RCC 7860 (cell line): ENCODE results near the gene SHISAL1.

ENCODE experiments used
- DNase-seq: peaks from one replicate; pipeline ENCODE4 v3.0.0-alpha.2; 2015; ENCODE audit warnings: low spot score
- FAIRE-seq: peaks from 2 replicates; lab custom pipeline; 2012; peaks lifted over from hg19 to GRCh38; lab: Jason Lieb, UNC

The SHISAL1 gene

DNA sequence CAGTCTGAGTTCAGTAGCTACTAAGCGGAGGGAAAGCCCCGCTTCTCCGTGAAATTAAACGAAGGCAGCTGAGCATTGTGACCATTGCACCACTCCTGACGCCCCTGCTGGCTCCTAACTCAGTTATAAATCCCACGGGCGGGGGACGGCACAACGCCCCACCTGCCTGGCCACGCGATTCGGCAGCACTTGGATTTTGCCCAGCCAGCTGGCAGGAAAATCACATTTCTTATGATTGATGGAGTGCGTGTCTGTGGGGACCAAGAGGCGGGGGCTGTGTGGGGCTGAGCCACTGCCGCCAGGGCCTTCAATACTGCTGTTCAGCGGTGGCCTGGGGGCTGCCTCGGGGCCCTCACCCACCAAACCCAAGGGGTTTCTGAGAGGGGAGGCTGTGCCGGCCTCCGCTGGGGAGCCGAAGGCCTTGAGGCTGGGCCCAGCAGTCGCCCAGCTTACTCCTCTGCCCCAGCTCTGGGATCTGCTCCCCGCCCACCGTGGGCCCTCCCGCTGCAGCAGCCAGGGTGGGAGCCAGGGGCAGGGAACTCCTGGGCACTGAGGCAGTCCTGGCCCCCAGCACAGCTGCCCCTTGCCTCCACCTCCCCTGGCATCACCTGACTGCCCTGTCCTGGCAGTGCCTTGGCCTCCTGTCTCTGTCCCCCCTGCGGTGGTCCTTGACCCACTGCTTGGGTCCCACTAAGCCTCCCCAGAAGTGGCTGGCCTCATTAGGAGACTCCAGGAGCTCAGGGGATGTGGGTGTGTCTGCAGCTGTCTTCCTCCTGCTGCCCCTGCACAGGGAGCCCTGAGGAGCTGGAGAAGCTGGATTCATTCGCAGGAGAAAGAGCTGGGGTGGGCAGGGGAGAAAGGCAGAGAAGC, 30.7 kb downstream of the SHISAL1 start:
- FAIRE-seq (no peak), DNase-seq (no peak)

DNA sequence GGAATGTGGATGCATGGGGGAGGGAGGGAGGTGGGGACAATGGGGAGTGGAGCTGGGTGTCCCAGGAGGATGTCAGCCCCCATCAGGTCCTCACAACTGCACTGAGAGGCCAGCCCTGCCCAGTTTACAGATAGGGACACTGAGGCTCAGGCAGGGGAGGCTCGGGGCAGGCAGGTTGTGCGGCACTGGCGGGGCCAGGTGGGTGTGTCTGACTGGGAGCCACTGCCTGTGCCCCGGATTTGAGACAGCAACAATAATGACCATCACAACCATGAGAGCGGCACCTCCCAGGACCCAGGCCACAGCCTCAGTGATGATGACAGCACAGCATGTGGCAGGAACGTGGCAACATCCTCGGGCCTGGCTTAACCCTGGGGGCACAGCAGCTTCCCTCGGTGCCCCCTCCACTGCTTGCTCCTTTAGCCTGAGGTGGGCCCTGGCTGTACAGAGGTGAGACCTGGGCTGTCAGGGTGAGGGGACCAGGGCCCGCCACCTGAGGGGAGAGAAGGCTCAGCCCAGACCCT, 32.0 kb downstream of the SHISAL1 start:
- DNase-seq (no peak), FAIRE-seq (no peak)

DNA sequence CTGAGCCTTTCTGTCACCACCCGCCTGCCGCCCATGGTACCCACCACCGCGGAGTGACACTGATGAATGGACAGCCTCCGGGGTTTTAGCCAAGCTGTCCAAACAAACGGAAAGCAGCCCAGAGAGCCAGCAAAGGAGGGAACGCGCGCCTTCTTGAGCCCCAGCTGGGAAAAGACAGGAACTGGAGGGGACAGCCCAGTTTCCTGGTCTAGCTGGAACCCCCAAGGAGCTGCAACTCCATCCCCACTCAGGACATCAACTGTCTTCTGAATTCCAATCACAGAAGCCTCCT, 33.7 kb downstream of the SHISAL1 start:
- FAIRE-seq: no peak
- DNase-seq: no peak

DNA sequence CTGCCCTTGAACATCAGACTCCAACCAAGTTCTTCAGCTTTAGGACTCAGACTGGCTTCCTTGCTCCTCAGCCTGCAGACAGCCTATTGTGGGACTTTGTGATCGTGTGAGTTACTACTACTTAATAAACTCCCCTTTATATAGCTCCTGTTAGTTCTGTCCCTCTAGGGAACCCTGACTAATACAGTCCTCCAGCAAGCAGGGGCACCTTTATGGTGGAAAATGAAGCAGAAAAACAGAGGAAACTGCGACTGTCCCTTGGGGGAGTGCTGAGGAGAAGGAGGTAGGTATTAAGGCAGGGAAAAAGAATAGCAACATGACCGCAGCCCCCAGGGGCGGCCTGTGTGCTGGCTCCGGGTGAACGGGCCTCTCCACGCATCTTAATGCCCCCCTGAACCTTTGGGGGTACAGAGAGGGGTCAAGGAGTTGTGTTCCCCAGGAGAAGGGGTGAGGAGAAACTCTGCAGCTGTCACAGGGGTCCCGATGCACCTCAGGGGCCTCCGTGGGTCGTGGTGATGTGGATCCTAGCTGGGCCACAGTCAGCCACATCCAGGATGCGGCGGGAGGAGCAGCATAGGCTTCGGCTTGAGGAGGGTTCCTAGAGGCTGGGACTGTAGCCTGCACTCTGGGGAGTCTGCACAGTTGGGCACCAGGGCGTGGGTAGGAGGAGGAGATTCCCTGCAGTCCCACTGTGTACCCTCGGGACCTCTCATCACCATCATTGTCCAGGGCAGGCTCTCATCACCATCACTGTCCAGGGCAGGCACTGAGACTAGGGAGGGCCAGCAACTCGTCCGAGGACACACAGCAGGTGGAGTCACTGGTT, 34.3 kb downstream of the SHISAL1 start:
- no peak for DNase-seq
- FAIRE-seq: no peak

DNA sequence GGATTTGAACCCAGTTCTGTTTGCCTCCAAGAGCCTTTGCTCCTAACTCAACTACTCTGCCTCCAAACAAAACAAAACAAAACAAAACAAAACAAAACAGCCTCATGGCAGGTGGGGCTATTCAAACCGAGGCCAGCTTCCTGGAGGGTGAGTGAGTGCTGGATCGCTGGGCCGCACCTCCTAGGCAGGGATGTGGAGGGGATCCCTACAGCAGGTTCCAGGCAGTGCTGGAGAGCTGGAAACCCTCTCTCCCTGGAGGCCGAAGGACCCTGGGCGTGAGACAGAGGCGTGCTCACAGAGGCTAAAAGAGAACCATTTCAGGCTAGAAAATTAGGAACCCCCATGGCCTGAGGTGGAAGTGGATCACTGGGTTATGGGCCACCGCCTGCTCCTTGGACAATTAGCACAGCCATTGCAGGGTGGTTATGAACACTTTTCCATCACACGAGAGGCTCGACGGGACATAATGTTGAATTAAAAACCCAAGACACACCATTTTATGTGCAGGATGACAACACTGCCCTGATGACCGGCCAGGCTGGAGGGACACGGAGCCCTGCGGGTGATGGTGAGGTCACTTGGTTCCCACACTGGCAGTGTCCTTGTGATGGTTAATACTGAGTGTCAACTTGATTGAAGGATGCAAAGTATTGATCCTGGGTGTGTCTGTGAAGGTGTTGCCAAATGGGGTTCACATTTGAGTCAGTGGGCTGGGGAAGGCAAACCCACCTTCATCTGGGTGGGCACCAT, 35.2 kb downstream of the SHISAL1 start:
- no peak for FAIRE-seq
- DNase-seq: no peak

DNA sequence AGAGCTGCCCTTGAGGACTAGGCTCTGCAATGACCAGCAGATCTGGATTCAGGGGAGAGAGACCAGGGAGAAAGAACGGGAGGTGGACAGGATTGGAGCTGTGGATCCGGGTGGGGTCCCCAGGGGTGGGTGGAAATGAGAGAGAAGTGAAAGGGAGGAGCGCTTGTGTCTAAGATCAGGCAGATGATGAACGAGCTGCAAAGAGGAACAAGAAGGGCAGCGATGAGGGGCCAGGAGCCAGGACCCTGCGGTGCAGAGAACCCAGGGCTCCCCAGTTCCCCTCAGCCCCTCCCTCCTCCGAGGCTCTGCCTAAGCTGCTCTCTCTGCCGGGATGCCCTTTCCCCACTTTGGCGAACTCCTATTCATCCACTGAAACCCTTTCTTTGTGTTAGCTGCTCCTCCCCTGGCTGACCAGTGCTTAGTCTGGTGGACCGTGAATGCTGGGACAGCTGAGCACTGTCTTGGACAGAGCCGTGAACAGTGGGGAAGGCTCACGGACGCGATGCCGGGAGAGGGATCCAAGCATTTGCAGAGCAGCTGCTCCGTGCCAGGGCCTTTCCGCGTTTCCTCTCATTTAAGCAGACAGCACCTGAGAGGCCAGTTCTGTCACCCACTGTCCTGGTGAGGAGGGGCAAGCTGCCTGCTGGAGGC, 35.9 kb downstream of the SHISAL1 start:
- FAIRE-seq: no peak

DNA sequence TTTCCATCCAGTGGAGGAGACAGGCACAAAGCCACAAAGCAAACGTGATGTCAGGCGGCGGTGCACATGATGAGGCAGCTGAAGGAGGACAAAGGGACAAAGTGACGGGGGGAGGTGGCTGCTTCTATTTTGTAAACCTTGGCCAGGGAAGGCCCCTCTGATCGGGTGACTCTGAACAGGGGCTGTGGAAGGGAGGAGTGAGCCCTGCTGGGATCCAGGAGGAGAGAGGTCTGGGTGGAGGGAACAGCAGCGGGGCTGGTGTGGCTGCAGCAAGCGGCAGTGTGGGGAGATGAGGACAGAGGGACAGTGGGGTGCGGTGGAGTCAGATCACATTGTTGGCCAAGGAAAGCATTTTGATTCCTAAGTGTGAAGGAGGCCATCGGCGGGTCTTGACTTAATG, 36.7 kb downstream of the SHISAL1 start:
- FAIRE-seq: no peak
- no peak for DNase-seq

More for the DNA sequence above, 35.9 kb downstream of the SHISAL1 start:
- no peak for DNase-seq

DNA sequence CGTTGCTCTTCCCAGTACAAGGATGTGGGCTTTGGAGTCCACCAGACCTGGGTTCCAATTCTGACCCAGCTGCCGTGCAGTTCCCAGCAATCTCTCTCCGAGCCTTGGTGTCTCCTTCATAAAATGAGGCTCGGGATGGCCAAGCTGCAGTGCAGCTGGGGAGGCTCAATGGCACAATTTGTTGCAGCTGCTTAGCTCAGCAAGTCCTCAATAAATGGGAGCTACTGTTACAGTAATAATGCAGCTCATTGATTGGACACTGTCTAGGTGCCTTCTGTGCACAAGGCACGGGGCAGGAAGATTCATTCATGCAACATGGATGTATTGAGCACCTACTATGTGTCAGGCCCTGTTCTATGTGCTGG, 37.1 kb downstream of the SHISAL1 start:
- DNase-seq: no peak
- no peak for FAIRE-seq

DNA sequence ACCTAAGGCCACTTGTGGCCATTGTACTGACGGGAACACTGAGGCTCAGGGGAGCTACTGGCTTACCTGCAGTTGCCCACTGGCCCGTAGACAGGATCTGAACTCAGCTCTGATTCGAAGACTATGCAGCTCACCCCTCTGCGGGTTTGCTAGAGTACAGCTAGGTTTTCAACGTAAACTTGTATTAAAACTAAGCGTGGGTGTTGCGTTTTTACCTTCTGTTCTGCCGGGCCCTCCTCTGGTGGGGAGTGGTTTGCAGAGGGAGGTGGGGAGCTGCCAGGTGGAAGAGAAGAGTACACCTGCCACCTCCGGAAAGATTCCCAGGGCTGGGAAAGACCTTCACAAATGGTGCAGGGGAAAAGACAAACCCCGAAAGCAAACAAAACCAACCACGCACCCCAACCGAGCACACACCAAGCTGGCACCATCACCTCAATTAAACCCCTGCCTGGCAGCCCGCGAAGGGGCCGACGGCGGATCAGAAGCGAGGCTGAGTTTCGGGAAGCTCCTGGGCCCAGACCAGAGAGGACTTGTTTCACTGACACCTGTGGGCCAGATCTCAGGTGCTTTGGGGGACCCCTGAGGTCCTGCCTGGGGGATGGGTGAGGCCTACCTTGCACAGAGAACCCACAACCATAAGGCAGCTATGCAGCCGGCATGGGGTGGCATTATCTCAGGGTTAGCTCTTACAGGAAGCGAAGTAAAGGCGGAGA, 37.7 kb downstream of the SHISAL1 start:
- DNase-seq: no peak
- FAIRE-seq: no peak

DNA sequence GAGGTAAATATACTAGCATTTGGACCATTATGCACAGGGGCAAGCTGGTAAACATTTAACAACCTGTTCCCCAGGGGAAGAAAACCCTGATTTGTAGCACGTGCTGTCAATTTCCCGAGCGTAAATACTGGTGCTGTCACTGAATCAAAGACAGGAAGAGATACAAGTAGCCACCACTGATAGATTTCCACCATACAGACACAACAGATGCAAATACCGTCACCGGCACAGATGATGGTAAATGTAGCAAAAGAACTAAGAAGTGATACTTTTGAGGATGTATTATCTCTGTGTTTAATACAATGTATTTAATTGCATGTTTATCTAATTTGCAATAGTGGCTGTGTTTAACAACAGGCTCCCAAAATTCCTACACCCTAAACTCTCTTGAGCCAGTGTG, 39.6 kb downstream of the SHISAL1 start:
- DNase-seq (no peak), FAIRE-seq (no peak)

DNA sequence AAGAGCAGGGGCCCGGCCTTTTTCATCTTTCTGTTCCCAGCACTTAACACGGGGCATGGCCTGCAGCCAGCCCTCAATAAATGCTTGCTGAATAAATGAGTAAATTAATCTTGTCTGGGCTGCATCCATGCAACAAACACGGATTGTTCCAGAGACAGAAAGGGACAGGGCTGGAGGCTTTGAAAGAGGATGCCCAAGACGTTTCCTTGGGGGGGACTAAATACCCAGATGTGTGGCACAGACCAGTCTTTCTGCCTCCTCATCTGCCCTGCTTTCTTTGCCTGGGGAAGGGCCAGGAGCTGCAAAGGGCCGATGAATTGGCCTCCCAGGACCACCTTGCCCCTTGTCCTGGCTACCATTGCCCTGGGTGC, 40.4 kb downstream of the SHISAL1 start:
- DNase-seq (no peak), FAIRE-seq (no peak)

DNA sequence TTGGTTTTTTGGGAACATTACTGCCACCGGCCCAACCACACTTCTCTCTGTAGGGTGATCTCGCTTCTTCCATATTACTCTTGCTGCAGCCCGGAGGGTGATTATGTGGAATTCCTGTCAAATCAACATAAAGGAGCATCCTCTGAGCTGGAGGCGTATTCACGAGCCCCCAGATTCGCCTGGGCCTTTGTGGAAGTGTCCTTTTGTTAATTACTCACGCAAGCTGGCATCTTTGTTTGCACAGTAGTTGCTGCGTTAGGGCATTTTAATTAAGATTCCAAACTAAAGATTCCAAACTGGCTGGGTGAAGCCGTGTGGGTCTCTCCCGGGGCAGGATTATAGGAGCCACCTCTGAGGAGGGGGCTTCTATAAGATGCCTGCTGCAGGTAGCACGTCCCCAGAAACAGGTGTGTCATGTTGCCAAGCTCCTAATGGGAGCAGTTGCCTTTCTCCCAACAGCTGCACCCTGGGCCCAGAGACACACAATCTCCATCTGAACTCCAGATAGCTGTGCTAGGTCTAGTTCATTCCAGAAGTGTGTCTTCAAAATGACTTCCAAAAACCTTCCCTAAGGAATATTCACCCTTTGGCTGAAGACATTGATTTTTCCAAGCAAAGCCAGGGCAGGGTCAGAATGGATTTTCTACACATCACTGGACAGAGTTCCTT, 40.9 kb downstream of the SHISAL1 start:
- DNase-seq (no peak), FAIRE-seq (no peak)

DNA sequence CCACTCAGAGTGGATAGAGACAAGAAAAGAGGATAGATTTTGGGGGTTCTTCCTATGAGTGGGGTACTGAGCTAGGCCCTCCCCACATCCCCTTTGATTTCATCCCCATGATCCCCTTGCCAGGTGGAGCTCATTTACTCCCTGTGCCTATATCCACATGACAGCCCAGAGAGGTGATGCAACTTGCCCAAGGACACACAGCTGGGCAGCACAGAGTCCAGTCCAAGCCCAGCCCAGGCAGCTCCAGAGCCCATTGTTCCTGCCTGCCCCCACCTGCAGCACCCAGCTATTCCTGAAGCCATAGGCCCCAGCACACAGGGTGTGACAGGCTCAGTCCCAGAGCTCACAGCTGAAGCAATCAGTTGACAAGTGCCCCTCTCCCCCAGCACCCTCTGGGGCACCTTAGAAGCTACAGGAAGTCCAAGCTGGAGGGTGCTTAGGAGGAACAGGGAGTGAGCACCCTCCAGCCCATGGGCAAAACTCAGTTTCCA, 41.7 kb downstream of the SHISAL1 start:
- FAIRE-seq (no peak), DNase-seq (no peak)

DNA sequence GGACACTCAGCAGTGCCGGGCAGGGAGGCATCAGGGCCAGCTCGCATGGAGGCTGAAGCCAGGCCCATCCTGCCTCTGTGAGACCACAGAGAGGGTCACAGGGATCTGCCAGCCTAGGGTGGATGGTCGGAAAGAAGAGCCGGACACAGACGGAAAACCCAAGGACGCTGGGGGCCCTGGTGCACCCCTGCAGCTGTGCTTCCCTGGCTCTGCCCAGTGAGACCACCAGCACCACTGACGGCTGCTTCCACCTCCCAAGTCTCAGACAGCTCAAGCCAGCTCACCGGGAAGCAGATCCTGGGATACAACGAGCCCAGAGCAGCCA, 42.2 kb downstream of the SHISAL1 start:
- DNase-seq: no peak
- no peak for FAIRE-seq

DNA sequence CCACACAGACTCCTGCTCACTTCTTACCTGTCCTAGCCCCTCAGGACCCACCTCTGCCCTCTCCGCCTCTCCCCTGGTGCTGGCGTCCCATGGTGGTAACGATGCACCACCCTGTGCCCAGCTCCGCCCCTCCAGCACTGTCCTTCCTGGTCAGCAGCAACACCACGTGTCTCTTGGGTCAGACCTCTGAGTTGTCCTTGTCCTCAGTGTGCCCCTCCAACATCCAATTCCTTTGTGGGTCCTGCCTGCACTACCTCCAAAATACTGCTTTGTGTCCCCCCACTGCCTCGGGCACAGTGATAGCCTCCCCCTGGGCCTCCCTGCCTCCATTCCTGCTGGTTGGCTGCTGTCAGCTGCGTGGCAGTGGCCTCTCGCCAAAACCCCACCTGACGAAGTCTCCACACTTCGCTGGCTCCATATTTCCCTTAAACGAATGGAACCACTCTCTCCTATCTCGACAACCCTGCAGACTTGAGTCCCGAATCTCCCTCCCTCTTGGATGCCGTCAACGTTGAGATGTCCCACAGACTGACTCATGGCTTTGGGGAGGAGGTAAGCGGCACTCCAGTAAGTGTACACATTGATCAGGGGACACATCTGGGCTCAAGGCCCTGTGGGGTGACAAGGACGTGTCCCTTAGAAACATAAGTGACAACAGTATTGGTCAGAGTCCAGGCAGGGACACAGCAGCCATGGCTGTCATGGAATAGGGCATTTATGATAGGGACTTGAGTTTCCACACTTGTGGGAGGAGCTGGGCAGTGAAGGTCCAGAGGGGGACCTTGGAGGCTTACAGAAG, 42.8 kb downstream of the SHISAL1 start:
- DNase-seq: no peak
- no peak for FAIRE-seq

DNA sequence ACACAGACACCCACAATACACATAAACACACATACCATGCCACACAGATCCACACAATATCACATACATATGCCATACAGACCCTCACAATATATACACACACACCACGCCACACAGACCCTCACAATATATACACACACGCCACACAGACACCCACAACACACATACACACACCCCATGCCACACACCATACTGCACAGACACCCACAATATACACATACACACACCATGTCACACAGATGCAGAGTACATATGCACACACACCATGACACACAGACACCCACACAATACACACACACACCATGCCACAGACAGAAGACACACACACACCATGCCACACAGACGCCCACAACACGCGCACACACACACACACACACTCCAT, 43.6 kb downstream of the SHISAL1 start:
- DNase-seq (no peak), FAIRE-seq (no peak)

DNA sequence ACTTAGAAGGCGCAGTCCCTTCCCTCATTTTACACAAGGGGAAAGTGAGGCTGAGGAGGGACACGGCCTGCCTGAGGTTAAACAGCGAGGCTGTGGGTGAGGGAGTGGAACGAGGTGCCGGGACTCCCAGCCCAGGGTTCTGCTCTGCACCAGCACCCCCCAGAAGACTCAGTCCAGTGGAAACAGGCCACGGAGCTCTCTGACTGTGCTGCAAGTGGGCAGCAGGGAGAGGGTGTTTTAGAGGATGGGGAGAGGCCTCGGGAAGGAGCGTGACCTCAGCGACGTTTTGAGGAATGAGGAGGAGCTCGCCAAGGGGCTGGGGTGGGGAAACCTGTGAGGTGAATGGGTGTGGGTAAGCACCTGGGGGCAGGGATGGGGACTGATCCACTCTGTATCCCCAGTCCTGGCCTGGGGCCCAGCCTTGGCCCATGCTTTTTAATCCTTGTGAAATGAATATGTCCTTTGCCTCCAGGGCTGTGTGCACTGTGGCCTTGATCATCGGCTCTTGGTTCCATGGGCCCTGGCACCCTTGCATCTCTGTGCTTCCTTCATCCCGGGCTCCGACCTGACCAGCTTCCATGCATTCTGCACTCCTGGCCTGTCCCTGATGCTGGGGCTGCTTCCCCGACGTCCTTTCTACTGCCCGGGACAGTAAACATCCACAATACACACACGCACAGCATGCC, 44.2 kb downstream of the SHISAL1 start:
- DNase-seq: no peak
- FAIRE-seq: no peak

DNA sequence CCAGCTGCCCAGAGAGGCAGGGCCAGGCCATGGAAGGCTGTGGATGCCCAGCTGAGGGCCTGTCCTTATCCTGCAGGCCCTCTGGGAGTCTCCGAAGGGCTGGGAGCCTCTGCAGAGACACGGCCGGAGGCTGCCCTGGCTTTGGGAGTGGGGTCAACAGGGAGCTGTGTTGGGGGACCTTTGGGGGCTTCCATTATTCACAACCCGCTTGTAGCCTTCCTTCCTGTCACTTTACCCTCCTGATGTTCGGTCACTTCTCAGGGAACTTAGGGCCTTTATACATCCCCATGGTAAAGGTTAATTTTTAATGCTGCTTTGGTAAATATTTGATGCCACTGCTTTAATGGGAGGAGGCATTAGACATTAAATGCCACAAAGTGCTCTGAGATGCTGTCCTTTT, 44.9 kb downstream of the SHISAL1 start:
- no peak for DNase-seq
- FAIRE-seq: no peak
